HG02571 (cell line): ENCODE measurements around the gene CDKL2.
"Not testable (repeated sequence)": the region's sequence is repeated elsewhere in the genome, so short reads cannot be mapped to it uniquely, and the experiment has no call there.

ENCODE experiments used
- ATAC-seq: cut with Tn5 transposase; IDR thresholded peaks from one replicate; pipeline ENCODE4 v1.9.1; 2021; ENCODE audit warnings: mild to moderate bottlenecking, moderate library complexity; ENCODE audit not compliant: unreplicated experiment

Gene CDKL2

DNA sequence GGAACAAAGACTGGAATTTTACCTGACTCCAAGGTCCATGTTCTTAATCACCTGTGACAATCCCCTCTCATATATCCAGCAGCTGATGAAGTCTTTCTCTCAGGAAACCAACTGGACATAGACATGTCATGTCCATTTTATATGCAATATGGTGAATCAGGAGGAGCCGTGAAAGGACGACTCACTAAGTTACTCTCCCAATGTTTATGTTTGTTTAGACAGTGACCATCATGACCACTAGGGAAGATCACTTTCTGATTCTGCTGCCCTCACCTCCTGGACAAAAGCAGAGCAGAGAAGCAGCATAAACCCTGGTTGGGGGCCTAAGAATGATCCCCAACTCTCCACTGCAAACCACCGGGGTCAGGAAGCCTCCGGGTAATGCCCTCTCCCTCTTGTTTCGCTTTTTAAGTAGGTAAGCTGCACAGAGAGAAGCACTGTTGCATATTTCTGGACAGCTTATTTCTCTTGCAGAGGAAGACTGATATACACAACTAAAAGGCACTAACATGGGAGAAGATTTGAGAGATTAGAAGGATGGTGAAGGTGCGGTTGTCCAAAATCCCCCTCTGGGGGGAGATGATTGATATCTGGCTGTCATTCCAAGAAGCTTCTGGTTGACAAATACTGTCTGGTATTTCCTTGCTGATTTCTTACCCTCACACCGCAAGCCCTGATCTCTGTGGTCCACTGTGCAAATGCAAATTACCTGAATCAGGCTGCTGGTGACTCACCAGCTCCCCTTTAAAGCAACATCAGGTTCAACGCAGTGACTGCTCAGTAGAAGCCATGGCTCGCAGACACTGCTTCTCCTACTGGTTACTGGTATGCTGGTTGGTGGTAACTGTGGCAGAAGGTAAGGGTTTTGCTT, 74.8 kb downstream of the CDKL2 start, which contains the start of gene ODAPH:
TSS of gene ODAPH (plus strand) at position 773 of the 871 bp plus-strand sequence. CDS start at position 790, 17 bp downstream.
- ATAC-seq, result peak; percentile 99

DNA sequence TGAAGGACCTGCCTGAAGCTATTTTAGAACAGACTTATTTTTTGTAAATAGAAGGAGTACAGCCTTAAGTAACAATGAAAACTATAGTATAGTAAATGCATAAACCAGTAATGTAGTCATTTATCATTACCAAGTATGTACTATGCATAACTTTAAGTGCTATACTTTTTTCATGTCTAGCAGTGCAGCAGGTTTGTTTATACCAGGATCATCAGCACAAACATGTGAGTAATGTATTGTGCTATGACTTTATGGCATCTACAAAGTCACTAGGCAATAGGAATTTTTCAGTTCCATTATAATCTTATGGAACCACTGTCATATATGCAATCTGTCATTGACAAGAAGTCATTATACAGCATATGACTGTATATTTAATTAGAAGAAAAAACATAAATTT, 77.9 kb downstream of the CDKL2 start:
- ATAC-seq, result no peak

DNA sequence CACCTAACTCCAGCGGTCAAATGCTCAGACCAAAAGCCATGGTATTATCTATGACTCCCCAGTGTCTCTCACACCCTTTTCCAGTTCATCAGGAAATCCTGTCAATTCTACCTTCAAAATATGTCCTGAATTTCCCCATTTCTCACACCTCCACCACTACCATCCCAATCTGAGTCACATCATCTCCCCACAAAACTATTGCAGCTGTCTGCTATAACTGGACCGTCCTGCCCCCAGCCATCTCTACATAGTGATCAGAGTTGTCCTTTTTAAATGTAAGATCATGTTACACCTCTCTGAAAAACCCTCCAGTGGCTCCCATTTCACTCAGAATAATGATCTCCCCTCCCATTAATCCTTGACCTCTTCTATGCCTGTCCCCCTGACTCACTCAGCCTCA, 81.3 kb downstream of the CDKL2 start:
- no peak for ATAC-seq

DNA sequence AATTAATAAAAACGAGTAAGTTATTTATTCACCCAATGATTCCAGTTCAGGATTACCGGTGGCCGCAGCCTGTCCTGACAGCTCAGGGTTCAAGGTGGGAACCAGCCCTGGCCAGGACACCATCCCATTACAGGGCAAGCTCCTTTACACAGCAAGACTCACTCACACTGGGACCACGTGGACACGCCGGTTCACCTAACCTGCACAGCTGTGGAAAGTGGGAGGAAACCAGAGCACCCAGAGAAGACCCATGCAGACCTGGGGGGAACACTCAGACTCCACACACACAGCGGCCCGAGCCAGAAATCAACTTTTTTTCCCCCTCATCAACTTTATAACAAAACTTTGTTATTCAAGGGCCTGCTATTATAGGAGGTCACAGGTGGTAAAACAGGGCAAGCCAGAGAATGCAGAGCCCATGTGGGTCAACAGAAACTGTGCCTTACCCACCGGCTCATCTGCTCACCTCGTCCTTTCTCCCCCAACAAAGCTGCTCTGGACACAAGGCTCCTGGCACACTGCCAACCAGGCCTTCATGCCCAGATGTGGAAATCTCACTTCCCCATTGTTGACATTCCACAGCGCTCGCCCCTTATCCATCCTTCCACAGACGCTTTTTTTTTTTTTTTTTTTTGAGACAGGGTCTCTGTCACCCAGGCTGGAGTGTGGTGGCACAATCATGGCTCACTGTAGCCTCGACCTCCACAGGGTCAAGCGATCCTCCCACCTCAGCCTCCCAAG, 82.5 kb downstream of the CDKL2 start:
- ATAC-seq, result no peak

DNA sequence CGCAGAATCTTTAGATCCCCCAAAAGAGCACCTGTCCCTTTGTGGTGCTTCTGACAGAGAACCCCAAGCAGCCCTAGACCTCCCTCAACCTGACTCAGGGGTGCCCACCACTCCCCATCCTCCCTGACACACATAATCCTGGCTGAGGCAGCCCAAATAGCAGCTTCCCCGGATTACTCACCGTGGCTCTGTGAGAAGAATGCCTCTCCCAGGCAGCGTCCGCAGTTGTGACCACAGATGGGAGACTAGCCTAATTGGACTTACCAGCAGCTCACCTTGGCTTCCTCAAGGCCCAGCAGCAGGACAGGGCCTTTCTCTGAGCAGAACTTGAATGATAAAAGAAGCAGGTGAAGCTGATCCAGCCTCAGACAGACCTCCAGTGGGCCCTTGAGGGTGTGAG, 84.8 kb downstream of the CDKL2 start:
- no peak for ATAC-seq

DNA sequence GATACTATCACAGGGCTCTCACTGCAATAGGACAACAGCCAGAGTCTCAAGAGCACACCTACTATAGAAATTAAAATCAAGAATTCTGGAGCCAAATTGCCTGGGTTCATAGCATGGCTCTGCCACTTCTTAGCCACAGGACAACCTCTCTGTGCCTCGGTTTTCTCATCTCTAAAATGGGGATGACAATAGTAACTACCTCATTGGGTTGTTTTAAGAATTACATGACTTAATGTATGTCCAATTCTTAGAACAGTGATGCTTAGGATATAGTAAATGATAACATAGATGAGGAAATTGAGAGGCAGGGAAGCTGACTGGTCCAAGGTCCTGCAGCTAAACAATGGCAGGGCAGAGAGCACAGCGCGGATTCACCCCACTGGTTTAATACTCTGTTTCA, 85.5 kb downstream of the CDKL2 start:
- ATAC-seq, result no peak

DNA sequence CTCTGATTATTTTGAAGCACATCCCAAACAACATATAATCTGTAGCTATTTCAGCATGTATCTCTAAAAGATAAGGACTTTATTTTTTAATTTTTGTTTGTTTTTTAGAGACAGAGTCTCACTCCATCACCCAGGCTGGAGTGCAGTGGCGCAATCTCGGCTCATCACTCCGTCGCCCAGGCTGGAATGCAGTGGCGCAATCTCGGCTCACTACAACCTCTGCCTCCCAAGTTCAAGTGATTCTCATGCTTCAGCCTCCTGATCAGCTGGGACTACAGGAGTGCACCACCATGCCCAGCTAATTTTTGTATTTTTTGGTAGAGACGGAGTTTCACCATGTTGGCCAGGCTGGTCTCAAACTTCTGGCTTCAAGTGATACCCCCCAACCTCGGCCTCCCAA, 86.1 kb downstream of the CDKL2 start:
- not testable (repeated sequence) for ATAC-seq

DNA sequence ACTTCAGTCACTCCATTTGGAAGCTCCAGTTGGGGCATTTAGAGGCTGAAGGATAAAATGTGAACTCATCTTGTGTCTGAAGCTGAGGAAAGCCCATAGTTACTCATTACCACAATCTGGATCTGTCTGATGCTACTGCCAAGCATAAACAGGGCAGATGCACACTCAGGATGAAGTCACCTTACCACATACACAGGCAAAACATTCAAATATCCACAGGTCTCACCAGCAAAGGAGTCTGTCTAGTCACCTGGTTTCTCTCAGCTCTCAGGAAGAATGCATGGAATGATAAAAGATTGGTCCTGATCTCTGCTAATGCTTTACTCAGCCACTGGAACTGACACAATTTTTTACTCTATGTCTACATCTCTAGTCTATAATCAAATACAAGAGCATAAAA, 87.5 kb downstream of the CDKL2 start:
- no peak for ATAC-seq

DNA sequence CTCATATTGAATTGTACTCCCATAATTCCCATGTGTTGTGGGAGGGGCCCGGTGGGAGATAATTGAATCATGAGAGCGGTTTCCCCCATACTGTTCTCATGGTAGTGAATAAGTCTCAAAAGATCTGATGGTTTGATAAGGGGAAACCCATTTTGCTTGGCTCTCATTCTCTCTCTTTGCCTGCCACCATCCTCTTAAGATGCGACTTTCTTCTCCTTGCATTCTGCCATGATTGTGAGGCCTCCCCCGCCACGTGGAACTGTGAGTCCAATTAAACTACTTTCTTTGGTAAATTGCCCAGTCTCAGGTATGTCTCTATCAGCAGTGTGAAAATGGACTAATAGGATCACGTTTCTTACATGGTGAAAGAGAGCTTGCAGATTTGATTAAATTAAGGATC, 93.0 kb downstream of the CDKL2 start:
- ATAC-seq, result not testable (repeated sequence)

DNA sequence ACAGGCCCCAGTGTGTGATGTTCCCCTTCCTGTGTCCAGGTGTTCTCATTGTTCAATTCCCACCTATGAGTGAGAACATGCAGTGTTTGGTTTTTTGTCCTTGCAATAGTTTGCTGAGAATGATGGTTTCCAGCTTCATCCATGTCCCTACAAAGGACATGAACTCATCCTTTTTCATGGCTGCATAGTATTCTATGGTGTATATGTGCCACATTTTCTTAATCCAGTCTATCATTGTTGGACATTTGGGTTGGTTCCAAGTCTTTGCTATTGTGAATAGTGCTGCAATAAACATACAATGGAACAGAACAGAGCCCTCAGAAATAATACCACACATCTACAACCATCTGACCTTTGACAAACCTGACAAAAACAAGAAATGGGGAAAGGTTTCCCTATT, 96.4 kb downstream of the CDKL2 start:
- ATAC-seq, result not testable (repeated sequence)

DNA sequence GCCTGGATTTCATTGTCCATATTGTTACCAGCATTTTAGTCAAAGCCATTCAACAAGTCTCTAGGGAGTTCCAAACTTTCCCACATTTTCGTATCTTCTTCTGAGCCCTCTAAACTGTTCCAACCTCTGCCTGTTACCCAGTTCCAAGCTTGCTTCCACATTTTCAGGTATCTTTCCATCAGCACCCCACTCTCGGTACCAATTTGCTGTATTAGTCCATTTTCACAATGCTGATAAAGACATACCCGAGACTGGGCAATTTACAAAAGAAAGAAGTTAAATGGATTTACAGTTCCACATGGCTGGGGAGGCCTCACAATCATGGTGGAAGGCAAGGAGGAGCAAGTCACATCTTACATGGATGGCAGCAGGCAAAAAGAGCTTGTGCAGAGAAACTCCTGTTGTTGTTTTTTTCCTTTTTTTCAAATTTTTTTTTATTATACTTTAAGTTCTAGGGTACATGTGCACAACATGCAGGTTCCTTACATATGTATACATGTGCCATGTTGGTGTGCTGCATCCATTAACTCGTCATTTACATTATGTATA, 96.9 kb downstream of the CDKL2 start:
- not testable (repeated sequence) for ATAC-seq

DNA sequence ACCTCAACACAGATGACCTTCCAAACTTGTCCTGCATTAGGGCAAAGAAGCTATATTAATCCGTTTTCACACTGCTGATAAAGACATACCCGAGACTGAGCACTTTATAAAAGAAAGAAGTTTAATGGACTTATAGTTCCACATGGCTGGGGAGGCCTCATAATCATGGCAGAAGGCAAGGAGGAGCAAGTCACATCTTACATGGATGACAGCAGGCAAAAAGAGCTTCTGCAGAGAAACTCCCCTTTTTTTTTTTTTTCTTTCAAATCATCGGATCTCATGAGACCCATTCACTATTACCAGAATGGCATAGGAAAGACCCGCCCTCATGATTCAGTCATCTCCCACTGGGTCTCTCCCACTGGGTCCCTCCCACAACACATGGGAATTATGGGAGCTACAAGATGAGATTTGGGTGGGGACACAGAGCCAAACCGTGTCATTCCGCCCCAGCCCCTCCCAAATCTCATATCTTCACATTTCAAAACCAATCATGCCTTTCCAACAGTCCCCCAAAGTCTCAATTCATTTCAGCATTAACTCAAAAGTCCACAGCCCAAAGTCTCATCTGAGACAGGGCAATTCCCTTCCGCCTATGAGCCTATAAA, 98.7 kb downstream of the CDKL2 start:
- ATAC-seq, result not testable (repeated sequence)

DNA sequence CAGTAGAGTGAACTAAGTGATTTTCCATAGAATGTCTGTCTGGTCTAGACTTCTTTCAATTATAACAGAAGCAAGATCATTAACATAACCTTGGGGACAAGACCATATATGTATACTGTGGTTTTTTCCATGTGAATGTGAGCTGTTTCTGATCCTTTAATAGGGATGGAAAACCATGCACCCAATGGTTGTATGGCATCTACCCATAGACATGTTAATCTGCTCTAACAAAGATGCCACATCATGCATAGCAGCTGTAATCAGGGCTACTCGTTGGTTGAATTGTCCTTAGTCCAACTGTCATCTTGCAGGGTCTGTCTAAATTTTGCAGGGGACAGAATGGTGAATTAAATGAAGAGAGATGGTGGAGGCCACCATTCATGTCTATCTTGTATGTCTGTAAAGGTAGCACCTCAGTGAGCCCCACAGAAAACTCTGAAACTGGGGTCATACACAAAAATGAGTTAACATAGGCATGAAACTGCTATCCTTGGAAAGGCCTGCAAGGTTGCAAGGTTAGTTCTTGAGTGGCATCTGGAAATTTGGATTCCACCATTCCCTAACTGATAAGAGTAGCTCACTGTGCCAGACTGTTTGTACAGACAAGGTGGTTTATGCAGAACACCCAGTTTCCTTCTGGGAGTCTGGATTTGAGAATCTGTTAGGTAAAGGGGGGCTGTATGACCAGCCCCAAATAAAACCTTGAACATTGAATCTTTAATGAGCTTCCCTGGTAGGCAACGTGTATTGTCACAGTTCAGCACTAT, 99.6 kb downstream of the CDKL2 start:
- no peak for ATAC-seq
